SK-N-MC (cell line): ENCODE data around the gene COIL.

Experiments used
- EZH2 ChIP-seq: fragments of 200-600 bp; sonication (generic); IDR thresholded peaks from one replicate; pipeline ENCODE4 v1.6.1; 2017; ENCODE audit warnings: antibody characterized with exemption
- FOXP2 ChIP-seq: optimal IDR thresholded peaks from 2 replicates; pipeline ENCODE3; 2011; ENCODE audit warnings: mild to moderate bottlenecking, moderate library complexity; ENCODE audit not compliant: insufficient read depth; ENCODE audit errors: extremely low read length, control extremely low read depth
- POLR2AphosphoS5 ChIP-seq: IDR thresholded peaks from 2 replicates; pipeline ENCODE4 v1.6.1; 2012; ENCODE audit warnings: mild to moderate bottlenecking, low read depth, low read length, borderline replicate concordance

GRCh38 chr17:56930739-56931337, 30.0 kb downstream of the COIL start:
- TF ChIP-seq EZH2, result no peak
- TF ChIP-seq POLR2AphosphoS5, result no peak
- no peak for TF ChIP-seq FOXP2
